ENCODE results near the gene UPF2. TPM values are rescaled to one million over a fixed set of nuclear protein-coding genes. Genes with fewer than 3 reads are reported as not detected.

The UPF2 gene
- polyA plus RNA-seq, 2 donors = 7.7 to 9.3 TPM

DNA sequence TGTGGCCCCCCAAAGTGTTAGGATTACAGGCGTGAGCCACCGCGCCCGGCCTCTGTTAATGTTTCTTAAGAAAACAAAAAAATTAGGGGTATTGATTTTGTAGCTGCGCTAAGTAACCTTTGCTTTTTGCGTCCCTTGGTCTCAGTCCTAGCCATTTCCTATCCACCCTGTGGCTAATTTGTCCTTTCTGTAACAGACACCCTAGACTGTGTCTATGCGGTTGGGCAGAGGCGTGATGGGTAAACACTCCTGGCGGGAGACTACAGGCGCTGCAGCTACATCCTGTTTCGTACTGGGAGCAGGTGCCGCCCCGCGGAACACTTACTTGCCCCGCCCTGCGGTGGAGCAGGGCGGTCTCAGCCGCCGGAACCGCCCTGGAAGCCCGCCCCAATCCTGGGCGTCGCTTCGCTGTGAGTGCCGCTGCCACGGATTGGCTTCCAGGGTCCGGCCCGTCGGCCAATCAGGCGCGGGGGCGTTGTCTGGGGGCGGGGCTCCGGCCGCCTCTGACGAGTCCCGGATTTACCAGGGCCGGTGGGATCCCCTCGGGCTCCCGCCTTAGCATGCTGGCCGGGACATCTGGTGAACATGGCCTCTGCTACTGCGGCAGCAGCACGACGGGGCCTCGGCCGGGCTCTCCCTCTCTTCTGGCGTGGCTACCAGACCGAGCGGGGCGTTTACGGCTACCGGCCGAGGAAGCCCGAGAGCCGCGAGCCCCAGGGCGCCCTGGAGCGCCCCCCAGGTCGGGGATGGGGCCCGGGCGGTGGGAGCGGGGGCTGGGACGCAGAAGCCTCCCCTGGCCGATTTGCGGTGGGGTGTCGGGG lies 26.1 kb upstream of the UPF2 start, which contains the start of gene DHTKD1:
Gene DHTKD1, plus strand, starts transcription at position 506 of the 821 bp plus-strand sequence. Its CDS starts 80 bp downstream, at position 586.
- peak within 1 kb of the TSS; percentile 82 to 84 for H3K4me3 ChIP-seq (ENCODE audit: low read depth in 1 of 2, low read length in 2 of 2)
- WGBS, 2 donors = 1 to 2% methylated on average over 63 to 66 of the region's 66 CpGs
- no peaks in the 10 kb centered on the region for H3K4me1 ChIP-seq (ENCODE audit: control insufficient read depth in 2 of 2, insufficient read depth in 2 of 2, low read length in 1 of 2)
- no peaks in the 10 kb centered on the region for H3K27me3 ChIP-seq (ENCODE audit: control insufficient read depth in 1 of 2, insufficient read depth in 2 of 2, low read length in 2 of 2)
- no peaks in the 10 kb centered on the region for H3K36me3 ChIP-seq (ENCODE audit: control insufficient read depth in 2 of 2, insufficient read depth in 2 of 2, low read length in 1 of 2)
- H3K27ac ChIP-seq (ENCODE audit: low read depth in 2 of 2, low read length in 1 of 2) = peak within 1 kb of the TSS; percentile 75 to 85
- H3K9me3 ChIP-seq (ENCODE audit: control insufficient read depth in 2 of 2, insufficient read depth in 1 of 2, low read depth in 1 of 2, low read length in 1 of 2) = no peaks in the 10 kb centered on the region

DNA sequence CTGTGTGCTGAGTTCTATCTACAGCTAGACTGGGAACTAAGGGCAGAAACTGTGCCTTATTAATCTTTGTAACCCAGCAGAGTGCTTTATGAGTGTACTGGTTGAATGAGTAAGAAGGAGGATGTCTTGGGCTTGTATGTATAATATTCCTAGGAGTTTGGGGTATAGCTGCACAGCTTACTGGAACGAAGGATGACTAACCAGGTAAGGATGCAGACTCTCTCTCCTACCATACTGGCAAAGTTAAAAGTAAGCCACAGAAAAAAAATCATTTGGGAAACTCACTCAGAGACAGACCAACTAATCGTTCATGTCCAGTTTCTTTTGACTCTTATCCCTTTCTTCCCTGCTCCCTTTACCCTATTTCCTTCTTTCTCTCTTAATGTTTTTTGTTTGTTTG lies 24.7 kb upstream of the UPF2 start:
- no peaks in the 10 kb centered on the region for H3K9me3 ChIP-seq (ENCODE audit: control insufficient read depth in 2 of 2, insufficient read depth in 1 of 2, low read depth in 1 of 2, low read length in 1 of 2)
- no peaks in the 10 kb centered on the region for H3K27me3 ChIP-seq (ENCODE audit: control insufficient read depth in 1 of 2, insufficient read depth in 2 of 2, low read length in 2 of 2)
- no peaks in the 10 kb centered on the region for H3K4me1 ChIP-seq (ENCODE audit: control insufficient read depth in 2 of 2, insufficient read depth in 2 of 2, low read length in 1 of 2)
- no peaks in the 10 kb centered on the region for H3K36me3 ChIP-seq (ENCODE audit: control insufficient read depth in 2 of 2, insufficient read depth in 2 of 2, low read length in 1 of 2)
- WGBS, 2 donors = 78 to 85% methylated on average over 2 of the region's 2 CpGs
- H3K27ac ChIP-seq (ENCODE audit: low read depth in 2 of 2, low read length in 1 of 2) = no peak overlapping the region
- no peak overlapping the region for H3K4me3 ChIP-seq (ENCODE audit: low read depth in 1 of 2, low read length in 2 of 2)

GRCh38 chr10:12063483-12063818 lies 20.8 kb upstream of the UPF2 start:
- H3K36me3 ChIP-seq (ENCODE audit: control insufficient read depth in 2 of 2, insufficient read depth in 2 of 2, low read length in 1 of 2) = no peaks in the 10 kb centered on the region
- WGBS, 2 donors = 85 to 90% methylated on average over 3 of the region's 3 CpGs
- H3K27me3 ChIP-seq (ENCODE audit: control insufficient read depth in 1 of 2, insufficient read depth in 2 of 2, low read length in 2 of 2) = no peaks in the 10 kb centered on the region
- H3K4me1 ChIP-seq (ENCODE audit: control insufficient read depth in 2 of 2, insufficient read depth in 2 of 2, low read length in 1 of 2) = no peaks in the 10 kb centered on the region
- no peak overlapping the region for H3K4me3 ChIP-seq (ENCODE audit: low read depth in 1 of 2, low read length in 2 of 2)
- H3K9me3 ChIP-seq (ENCODE audit: control insufficient read depth in 2 of 2, insufficient read depth in 1 of 2, low read depth in 1 of 2, low read length in 1 of 2) = no peaks in the 10 kb centered on the region
- H3K27ac ChIP-seq (ENCODE audit: low read depth in 2 of 2, low read length in 1 of 2) = no peak overlapping the region

DNA sequence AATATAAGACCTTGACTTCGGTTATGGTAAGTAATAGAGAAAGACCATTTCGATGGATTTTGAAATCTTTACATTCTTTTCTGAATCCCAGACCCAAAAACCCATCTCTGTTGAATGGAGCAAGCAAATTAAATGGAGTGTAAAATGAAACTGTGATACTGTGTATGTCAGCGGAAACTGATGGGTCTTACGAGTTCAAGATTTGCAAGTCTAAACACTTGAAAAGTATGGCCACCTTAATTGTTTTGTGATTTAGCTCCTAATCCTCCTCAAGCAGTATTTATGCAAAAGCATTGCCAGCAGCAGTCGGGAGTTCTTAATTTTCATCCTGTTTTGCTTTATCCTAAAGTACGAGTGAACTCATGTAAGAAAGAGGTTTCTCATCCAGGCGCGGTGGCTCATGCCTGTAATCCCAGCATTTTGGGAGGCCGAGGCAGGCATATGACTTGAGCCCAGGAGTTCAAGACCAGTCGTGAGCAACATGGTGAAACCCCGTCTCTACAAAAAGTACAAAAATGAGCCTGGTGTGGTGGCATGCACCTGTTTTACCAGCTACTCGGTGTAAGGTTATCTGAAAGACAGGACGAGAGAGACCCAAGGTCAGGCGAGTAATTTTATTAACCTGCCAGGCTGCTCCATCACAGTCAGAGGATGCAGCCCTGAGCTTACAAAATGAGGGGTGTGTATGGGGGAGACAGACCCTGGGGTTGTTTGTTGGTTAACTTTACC lies 20.3 kb upstream of the UPF2 start:
- WGBS, 2 donors = 52 to 58% methylated on average over 14 of the region's 14 CpGs
- Histone ChIP-seq H3K27ac (ENCODE audit: low read depth in 2 of 2, low read length in 1 of 2) (no peak overlapping the region), H3K4me1 (ENCODE audit: control insufficient read depth in 2 of 2, insufficient read depth in 2 of 2, low read length in 1 of 2) (no peaks in the 10 kb centered on the region), H3K27me3 (ENCODE audit: control insufficient read depth in 1 of 2, insufficient read depth in 2 of 2, low read length in 2 of 2) (no peaks in the 10 kb centered on the region), H3K4me3 (ENCODE audit: low read depth in 1 of 2, low read length in 2 of 2) (no peak overlapping the region), H3K36me3 (ENCODE audit: control insufficient read depth in 2 of 2, insufficient read depth in 2 of 2, low read length in 1 of 2) (no peaks in the 10 kb centered on the region), H3K9me3 (ENCODE audit: control insufficient read depth in 2 of 2, insufficient read depth in 1 of 2, low read depth in 1 of 2, low read length in 1 of 2) (no peaks in the 10 kb centered on the region)

DNA sequence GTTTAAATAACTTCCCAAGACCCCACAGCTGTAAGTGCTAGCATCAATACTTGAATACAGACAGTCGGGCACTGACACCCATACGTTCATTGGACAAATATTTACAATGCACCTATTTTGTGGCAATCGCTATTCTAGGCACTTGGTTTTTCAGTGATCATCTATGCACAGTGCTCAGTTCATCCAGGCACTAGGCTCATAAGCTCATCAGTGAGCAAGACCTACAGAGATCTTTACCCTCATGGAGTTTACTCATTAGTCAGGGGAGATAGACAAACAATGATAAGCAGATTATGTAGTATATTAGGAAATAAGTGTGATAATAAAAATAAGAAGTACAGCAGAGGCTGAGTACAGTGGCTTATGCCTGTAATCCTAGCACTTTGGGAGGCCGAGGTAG lies 18.5 kb upstream of the UPF2 start:
- no peaks in the 10 kb centered on the region for H3K27me3 ChIP-seq (ENCODE audit: control insufficient read depth in 1 of 2, insufficient read depth in 2 of 2, low read length in 2 of 2)
- H3K9me3 ChIP-seq (ENCODE audit: control insufficient read depth in 2 of 2, insufficient read depth in 1 of 2, low read depth in 1 of 2, low read length in 1 of 2) = no peaks in the 10 kb centered on the region
- no peaks in the 10 kb centered on the region for H3K36me3 ChIP-seq (ENCODE audit: control insufficient read depth in 2 of 2, insufficient read depth in 2 of 2, low read length in 1 of 2)
- H3K4me3 ChIP-seq (ENCODE audit: low read depth in 1 of 2, low read length in 2 of 2) = no peak overlapping the region
- no peaks in the 10 kb centered on the region for H3K4me1 ChIP-seq (ENCODE audit: control insufficient read depth in 2 of 2, insufficient read depth in 2 of 2, low read length in 1 of 2)
- H3K27ac ChIP-seq (ENCODE audit: low read depth in 2 of 2, low read length in 1 of 2) = no peak overlapping the region
- WGBS, 2 donors = 83 to 88% methylated on average over 4 of the region's 4 CpGs

- no peak overlapping the region for H3K27ac ChIP-seq (ENCODE audit: low read depth in 2 of 2, low read length in 1 of 2)
- 51 to 66% methylated on average over 4 of the region's 4 CpGs for WGBS, 2 donors
- H3K4me3 ChIP-seq (ENCODE audit: low read depth in 1 of 2, low read length in 2 of 2) = no peak overlapping the region
- H3K4me1 ChIP-seq (ENCODE audit: control insufficient read depth in 2 of 2, insufficient read depth in 2 of 2, low read length in 1 of 2) = peaks cover 0 to 2% of the 10 kb centered on the region in 2 donors
- no peaks in the 10 kb centered on the region for H3K36me3 ChIP-seq (ENCODE audit: control insufficient read depth in 2 of 2, insufficient read depth in 2 of 2, low read length in 1 of 2)
- H3K27me3 ChIP-seq (ENCODE audit: control insufficient read depth in 1 of 2, insufficient read depth in 2 of 2, low read length in 2 of 2) = no peaks in the 10 kb centered on the region
- no peaks in the 10 kb centered on the region for H3K9me3 ChIP-seq (ENCODE audit: control insufficient read depth in 2 of 2, insufficient read depth in 1 of 2, low read depth in 1 of 2, low read length in 1 of 2)
These were observed 14.1 kb upstream of the UPF2 start for GRCh38 chr10:12056748-12057147.

GRCh38 chr10:12055732-12056131 lies 13.1 kb upstream of the UPF2 start:
- H3K4me3 ChIP-seq (ENCODE audit: low read depth in 1 of 2, low read length in 2 of 2) = no peak overlapping the region
- H3K9me3 ChIP-seq (ENCODE audit: control insufficient read depth in 2 of 2, insufficient read depth in 1 of 2, low read depth in 1 of 2, low read length in 1 of 2) = no peaks in the 10 kb centered on the region
- no peaks in the 10 kb centered on the region for H3K27me3 ChIP-seq (ENCODE audit: control insufficient read depth in 1 of 2, insufficient read depth in 2 of 2, low read length in 2 of 2)
- WGBS, 2 donors = 77 to 93% methylated on average over 5 of the region's 5 CpGs
- H3K36me3 ChIP-seq (ENCODE audit: control insufficient read depth in 2 of 2, insufficient read depth in 2 of 2, low read length in 1 of 2) = no peaks in the 10 kb centered on the region
- no peak overlapping the region for H3K27ac ChIP-seq (ENCODE audit: low read depth in 2 of 2, low read length in 1 of 2)
- peaks cover 0 to 2% of the 10 kb centered on the region in 2 donors for H3K4me1 ChIP-seq (ENCODE audit: control insufficient read depth in 2 of 2, insufficient read depth in 2 of 2, low read length in 1 of 2)

DNA sequence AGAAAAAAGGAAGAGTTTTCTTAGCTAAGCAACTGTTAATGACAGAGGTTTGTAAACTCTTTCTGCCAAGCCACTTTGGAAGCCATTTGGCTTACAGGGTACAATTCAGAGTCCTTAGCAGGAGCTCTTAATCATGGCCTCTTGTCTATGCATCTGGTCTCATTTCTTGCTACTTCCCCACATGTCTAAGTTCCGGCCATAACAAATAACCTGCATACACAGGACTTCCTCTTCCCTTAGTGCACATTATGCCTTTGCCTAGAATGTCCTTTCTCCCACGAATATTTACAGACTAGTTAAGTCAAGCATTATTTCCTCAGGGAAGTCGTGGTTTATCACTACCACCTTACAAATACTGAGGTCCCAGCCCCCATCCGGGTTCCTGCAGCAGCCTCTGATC lies 8.6 kb upstream of the UPF2 start:
- no peak overlapping the region for H3K27ac ChIP-seq (ENCODE audit: low read depth in 2 of 2, low read length in 1 of 2)
- 58 to 69% methylated on average over 4 of the region's 4 CpGs for WGBS, 2 donors

GRCh38 chr10:12050528-12050927 lies 7.9 kb upstream of the UPF2 start:
- no peaks in the 10 kb centered on the region for H3K27me3 ChIP-seq (ENCODE audit: control insufficient read depth in 1 of 2, insufficient read depth in 2 of 2, low read length in 2 of 2)
- H3K9me3 ChIP-seq (ENCODE audit: control insufficient read depth in 2 of 2, insufficient read depth in 1 of 2, low read depth in 1 of 2, low read length in 1 of 2) = no peaks in the 10 kb centered on the region
- H3K27ac ChIP-seq (ENCODE audit: low read depth in 2 of 2, low read length in 1 of 2) = no peak overlapping the region
- H3K4me1 ChIP-seq (ENCODE audit: control insufficient read depth in 2 of 2, insufficient read depth in 2 of 2, low read length in 1 of 2) = peaks cover 0 to 2% of the 10 kb centered on the region in 2 donors
- no peak overlapping the region for H3K4me3 ChIP-seq (ENCODE audit: low read depth in 1 of 2, low read length in 2 of 2)
- no peaks in the 10 kb centered on the region for H3K36me3 ChIP-seq (ENCODE audit: control insufficient read depth in 2 of 2, insufficient read depth in 2 of 2, low read length in 1 of 2)

More for the DNA sequence above, 8.6 kb upstream of the UPF2 start:
- Histone ChIP-seq H3K36me3 (ENCODE audit: control insufficient read depth in 2 of 2, insufficient read depth in 2 of 2, low read length in 1 of 2) (no peaks in the 10 kb centered on the region), H3K27me3 (ENCODE audit: control insufficient read depth in 1 of 2, insufficient read depth in 2 of 2, low read length in 2 of 2) (no peaks in the 10 kb centered on the region), H3K4me1 (ENCODE audit: control insufficient read depth in 2 of 2, insufficient read depth in 2 of 2, low read length in 1 of 2) (peaks cover 0 to 2% of the 10 kb centered on the region in 2 donors), H3K9me3 (ENCODE audit: control insufficient read depth in 2 of 2, insufficient read depth in 1 of 2, low read depth in 1 of 2, low read length in 1 of 2) (no peaks in the 10 kb centered on the region), H3K4me3 (ENCODE audit: low read depth in 1 of 2, low read length in 2 of 2) (no peak overlapping the region)

All from esophagus (tissue), 2 donors.